T-helper 2 cell treated with Interferon-gamma antibody and Interleukin-4, amounts not matched to agents 100 ng/mL and 5 ng/mL, for 36 hours (primary cell): Measurements from ENCODE around the gene PCDHA1. TPM values are rescaled to one million over a fixed set of nuclear protein-coding genes. Genes with fewer than 3 reads are reported as not detected.
"Not testable (repeated sequence)": the region's sequence is repeated elsewhere in the genome, so short reads cannot be mapped to it uniquely, and the experiment has no call there.

ENCODE experiments used
- intact Hi-C: fragments of 100-400 bp; cut with micrococcal nuclease; formaldehyde crosslinking; loops from one replicate; pipeline ENCODE4 v1.15.1; 2023
- total RNA-seq: library from RNA; stranded (reverse); gene quantifications from 2 replicates; pipeline ENCODE4 v1.2.3, GENCODE V29; 2022

The PCDHA1 gene
- total RNA-seq, 1 donor from 2014 or later: not detected

GRCh38 chr5:140849831-140850634 lies 64.1 kb downstream of the PCDHA1 start:
- intact Hi-C loops: not testable (repeated sequence)

GRCh38 chr5:140855772-140856674 lies 70.1 kb downstream of the PCDHA1 start, which contains the start of gene PCDHA10:
PCDHA10 (plus strand) TSS chr5:140855897; CDS start chr5:140856049, 152 bp downstream.
- intact Hi-C loops: no loop called here

GRCh38 chr5:140857177-140857986 lies 71.4 kb downstream of the PCDHA1 start:
- intact Hi-C loops: no loop called here

GRCh38 chr5:140857987-140858240 lies 72.0 kb downstream of the PCDHA1 start:
- intact Hi-C loops: no loop called here

- intact Hi-C loops: no loop called here
Measured at GRCh38 chr5:140862441-140863295, 76.7 kb downstream of the PCDHA1 start.

GRCh38 chr5:140868721-140869554 lies 83.0 kb downstream of the PCDHA1 start, which contains the start of gene PCDHA11:
PCDHA11 (plus strand) TSS chr5:140868957; CDS start chr5:140869104, 147 bp downstream.
- intact Hi-C loops: no loop called here

- intact Hi-C loops: no loop called here
Measured at GRCh38 chr5:140869555-140869886, 83.6 kb downstream of the PCDHA1 start.

- intact Hi-C loops: loop anchor here (10.0 kb wide), 1 partner anchor 364 kb away; no protein-coding TSS in a partner anchor
Measured at GRCh38 chr5:140870221-140871201, 84.6 kb downstream of the PCDHA1 start.

GRCh38 chr5:140875085-140876065 lies 89.4 kb downstream of the PCDHA1 start, which contains the start of gene PCDHA12:
PCDHA12 (plus strand) TSS chr5:140875308; CDS start chr5:140875473, 165 bp downstream.
- intact Hi-C loops: loop anchor here (10.0 kb wide), 1 partner anchor 359 kb away; no protein-coding TSS in a partner anchor

- intact Hi-C loops: loop anchor here (10.0 kb wide), 1 partner anchor 358 kb away; no protein-coding TSS in a partner anchor
Measured at GRCh38 chr5:140876541-140877261, 90.8 kb downstream of the PCDHA1 start.

- intact Hi-C loops: loop anchor here (10.0 kb wide), 1 partner anchor 358 kb away; no protein-coding TSS in a partner anchor
Measured at GRCh38 chr5:140877262-140877581, 91.3 kb downstream of the PCDHA1 start.

- intact Hi-C loops: loop anchor here (5.0 kb wide), 1 partner anchor 45 kb away; no protein-coding TSS in a partner anchor
Measured at GRCh38 chr5:140881889-140882590, 96.1 kb downstream of the PCDHA1 start, which contains the start of gene PCDHA13. PCDHA13 (plus strand) TSS chr5:140882124; CDS start chr5:140882269, 145 bp downstream.

GRCh38 chr5:140882591-140882899 lies 96.6 kb downstream of the PCDHA1 start:
- intact Hi-C loops: loop anchor here (5.0 kb wide), 1 partner anchor 45 kb away; no protein-coding TSS in a partner anchor

GRCh38 chr5:140883373-140883772 lies 97.4 kb downstream of the PCDHA1 start:
- intact Hi-C loops: loop anchor here (5.0 kb wide), 1 partner anchor 46 kb away; no protein-coding TSS in a partner anchor

- intact Hi-C loops: loop anchor here (5.0 kb wide), 1 partner anchor 47 kb away; no protein-coding TSS in a partner anchor
Measured at GRCh38 chr5:140883927-140884697, 98.2 kb downstream of the PCDHA1 start.
